NK-92 (cell line): ENCODE results near the gene TRIM69.
"Not testable (repeated sequence)": the region's sequence is repeated elsewhere in the genome, so short reads cannot be mapped to it uniquely, and the experiment has no call there.

Source experiments
- DNase-seq: peaks from one replicate; lab custom pipeline; 2025; ENCODE audit not compliant: unreplicated experiment; lab: John Stamatoyannopoulos, UW

The TRIM69 gene

GRCh38 chr15:44738340-44738984, 2.1 kb downstream of the TRIM69 start:
- DNase-seq: no peak

- DNase-seq: not testable (repeated sequence)
These were observed 3.0 kb downstream of the TRIM69 start for GRCh38 chr15:44739222-44739847.

GRCh38 chr15:44743454-44743853, 7.1 kb downstream of the TRIM69 start:
- DNase-seq: not testable (repeated sequence)

- no peak for DNase-seq
These were observed 17.0 kb downstream of the TRIM69 start for GRCh38 chr15:44753345-44753744.

GRCh38 chr15:44763187-44763586, 26.9 kb downstream of the TRIM69 start:
- DNase-seq: no peak

GRCh38 chr15:44763848-44764247, 27.5 kb downstream of the TRIM69 start:
- DNase-seq: no peak

GRCh38 chr15:44765036-44765435, 28.7 kb downstream of the TRIM69 start:
- DNase-seq: no peak

GRCh38 chr15:44769521-44769920, 33.2 kb downstream of the TRIM69 start:
- no peak for DNase-seq

- not testable (repeated sequence) for DNase-seq
These were observed 34.4 kb downstream of the TRIM69 start for GRCh38 chr15:44770715-44771114.

- no peak for DNase-seq
These were observed 39.6 kb downstream of the TRIM69 start for GRCh38 chr15:44775953-44776352.

- DNase-seq: no peak
These were observed 43.4 kb downstream of the TRIM69 start for GRCh38 chr15:44779761-44780160.

- no peak for DNase-seq
These were observed 44.3 kb downstream of the TRIM69 start for GRCh38 chr15:44780608-44781007.

- DNase-seq: no peak
These were observed 44.9 kb downstream of the TRIM69 start for GRCh38 chr15:44781128-44781810.

- no peak for DNase-seq
These were observed 46.2 kb downstream of the TRIM69 start for GRCh38 chr15:44782516-44782915.

- DNase-seq: not testable (repeated sequence)
These were observed 48.6 kb downstream of the TRIM69 start for GRCh38 chr15:44784918-44785274.

- no peak for DNase-seq
These were observed 52.4 kb downstream of the TRIM69 start for GRCh38 chr15:44788748-44789147.

- DNase-seq: no peak
These were observed 53.9 kb downstream of the TRIM69 start for GRCh38 chr15:44790215-44790614.

- no peak for DNase-seq
These were observed 54.3 kb downstream of the TRIM69 start for GRCh38 chr15:44790656-44791055.

- DNase-seq: no peak
These were observed 56.4 kb downstream of the TRIM69 start for GRCh38 chr15:44792715-44793114.

GRCh38 chr15:44794072-44794471, 57.7 kb downstream of the TRIM69 start:
- DNase-seq: no peak

- no peak for DNase-seq
These were observed 60.2 kb downstream of the TRIM69 start for GRCh38 chr15:44796508-44796907.

- no peak for DNase-seq
These were observed 62.5 kb downstream of the TRIM69 start for GRCh38 chr15:44798826-44799225.
